ENCODE results near the gene USP40. TPM values are rescaled to one million over a fixed set of nuclear protein-coding genes. Genes with fewer than 3 reads are reported as not detected.

USP40 gene
- total RNA-seq, 1 experiment from 2014 or later: 127 TPM

- Histone ChIP-seq H3K9me2 (ENCODE audit: insufficient read depth) (no peaks in the 10 kb centered on the region), H3F3A (ENCODE audit: insufficient read depth, low read depth) (peaks cover 23% of the 10 kb centered on the region), H3K4me3 (no peak overlapping the region), H3K4me2 (no peak overlapping the region), H2AFZ (no peak overlapping the region), H3K79me2 (ENCODE audit: low read depth) (0 out of 2 replicates have a peak, but pooled peaks cover 9% of the 10 kb centered on the region), H3K27ac (no peak overlapping the region), H3K9me3 (ENCODE audit: insufficient read depth, low read depth) (no peaks in the 10 kb centered on the region), H3K27me3 (ENCODE audit: insufficient read depth, low read depth) (no peaks in the 10 kb centered on the region), H3K36me3 (ENCODE audit: low read depth) (peaks cover 28% of the 10 kb centered on the region), H4K20me1 (ENCODE audit: insufficient read depth) (0 out of 2 replicates have a peak, but pooled peaks cover 3% of the 10 kb centered on the region), H3K4me1 (replicated peaks; ENCODE audit: insufficient read depth) (no peaks in the 10 kb centered on the region)
- intact Hi-C loops (cut with micrococcal nuclease; ENCODE audit: unreplicated experiment): loop anchor here (1.0 to 5.0 kb wide), 7 partner anchors 39 to 837 kb away; no protein-coding TSS in a partner anchor
- CTCF ChIA-PET: interaction anchor here (0.6 to 1.6 kb wide), 11 partner anchors 24 to 389 kb away, joined by 3 to 16 read pairs (median 5); no protein-coding TSS in a partner anchor
- BruUV-seq (replicated peaks): no TSS peak
- DNase-seq: peak; percentile 70 to 85
- POLR2A ChIA-PET (ENCODE audit: unreplicated experiment): interaction anchor here (0.6 kb wide), 1 partner anchor 168 kb away, joined by 4 read pairs; no protein-coding TSS in a partner anchor
- peak; percentile 97 for TF ChIP-seq CTCF (conservative IDR thresholded peaks at IDR 0.05)
- TF ChIP-seq EZH2 (IDR thresholded peaks at IDR 0.05; ENCODE audit: low read depth): no peak
Measured at GRCh38 chr2:233443511-233444183, 122.9 kb downstream of the USP40 start.

GRCh38 chr2:233442028-233442310 is 124.6 kb downstream of the USP40 start:
- Histone ChIP-seq H3K4me2 (no peak overlapping the region), H3K79me2 (ENCODE audit: low read depth) (0 out of 2 replicates have a peak, but pooled peaks cover 9% of the 10 kb centered on the region), H3K36me3 (ENCODE audit: low read depth) (peaks cover 29% of the 10 kb centered on the region), H3K27ac (no peak overlapping the region), H4K20me1 (ENCODE audit: insufficient read depth) (0 out of 2 replicates have a peak, but pooled peaks cover 3% of the 10 kb centered on the region), H3K9me3 (ENCODE audit: insufficient read depth, low read depth) (no peaks in the 10 kb centered on the region), H3K27me3 (ENCODE audit: insufficient read depth, low read depth) (no peaks in the 10 kb centered on the region), H3K4me1 (replicated peaks; ENCODE audit: insufficient read depth) (no peaks in the 10 kb centered on the region), H3K4me3 (no peak overlapping the region), H3K9me2 (ENCODE audit: insufficient read depth) (no peaks in the 10 kb centered on the region), H2AFZ (no peak overlapping the region), H3F3A (ENCODE audit: insufficient read depth, low read depth) (peaks cover 23% of the 10 kb centered on the region)
- intact Hi-C loops (cut with micrococcal nuclease; ENCODE audit: unreplicated experiment): loop anchor here (2.0 to 5.0 kb wide), 3 partner anchors 160 to 835 kb away; no protein-coding TSS in a partner anchor
- ChIA-PET CTCF (no interaction called here), POLR2A (ENCODE audit: unreplicated experiment) (interaction anchor here (0.7 kb wide), 2 partner anchors 85 to 266 kb away, joined by 3 to 4 read pairs; no protein-coding TSS in a partner anchor)
- DNase-seq: no peak
- BruUV-seq (replicated peaks): no TSS peak
- TF ChIP-seq EZH2 (IDR thresholded peaks at IDR 0.05; ENCODE audit: low read depth): no peak
- no peak for TF ChIP-seq CTCF (conservative IDR thresholded peaks at IDR 0.05)

GRCh38 chr2:233441161-233442027 is 125.2 kb downstream of the USP40 start:
- Histone ChIP-seq H3F3A (ENCODE audit: insufficient read depth, low read depth) (peaks cover 23% of the 10 kb centered on the region), H3K9me3 (ENCODE audit: insufficient read depth, low read depth) (no peaks in the 10 kb centered on the region), H3K4me3 (no peak overlapping the region), H3K79me2 (ENCODE audit: low read depth) (0 out of 2 replicates have a peak, but pooled peaks cover 9% of the 10 kb centered on the region), H3K27ac (no peak overlapping the region), H3K4me1 (replicated peaks; ENCODE audit: insufficient read depth) (no peaks in the 10 kb centered on the region), H3K9me2 (ENCODE audit: insufficient read depth) (no peaks in the 10 kb centered on the region), H3K36me3 (ENCODE audit: low read depth) (peaks cover 27% of the 10 kb centered on the region), H3K27me3 (ENCODE audit: insufficient read depth, low read depth) (no peaks in the 10 kb centered on the region), H4K20me1 (ENCODE audit: insufficient read depth) (0 out of 2 replicates have a peak, but pooled peaks cover 3% of the 10 kb centered on the region), H3K4me2 (no peak overlapping the region), H2AFZ (no peak overlapping the region)
- ChIA-PET POLR2A (ENCODE audit: unreplicated experiment) (interaction anchor here (0.7 kb wide), 2 partner anchors 85 to 267 kb away, joined by 3 to 4 read pairs; no protein-coding TSS in a partner anchor), CTCF (no interaction called here)
- intact Hi-C loops (cut with micrococcal nuclease; ENCODE audit: unreplicated experiment): loop anchor here (2.0 to 5.0 kb wide), 3 partner anchors 159 to 835 kb away; no protein-coding TSS in a partner anchor
- no TSS peak for BruUV-seq (replicated peaks)
- no peak for DNase-seq
- TF ChIP-seq CTCF (conservative IDR thresholded peaks at IDR 0.05): no peak

All from PC-9 (cell line).